Activated CD4-positive, alpha-beta memory T cell treated with anti-CD3 and anti-CD28 coated beads, Interleukin-2, amount 10 ng/mL, durations not matched to agents 7 days and 5 days (primary cell): ENCODE results near the gene TMEM139. TPM values are rescaled to one million over a fixed set of nuclear protein-coding genes. Genes with fewer than 3 reads are reported as not detected.
"Not testable (repeated sequence)": the region's sequence is repeated elsewhere in the genome, so short reads cannot be mapped to it uniquely, and the experiment has no call there.

ENCODE experiments used
- CTCF ChIA-PET: fragments of 350-600 bp; sonication (Branson Sonifier 250); formaldehyde crosslinking; loops from one replicate; lab custom pipeline; 2021; ENCODE audit warnings: antibody characterized with exemption, inconsistent platforms; lab: Charles Lee
- POLR2A ChIA-PET: fragments of 350-600 bp; sonication (Branson Sonifier 250); formaldehyde crosslinking; loops from one replicate; lab custom pipeline; 2021; ENCODE audit warnings: antibody characterized with exemption; lab: Charles Lee
- DNase-seq: peaks from one replicate; pipeline ENCODE4 v3.0.0-alpha.2; 2020
- H3K27ac Mint-ChIP-seq: one replicate; pipeline ENCODE4 v1.8.0; 2021; ENCODE audit warnings: mild to moderate bottlenecking, mixed read lengths
- H3K27me3 Mint-ChIP-seq: one replicate; pipeline ENCODE4 v1.8.0; 2021; ENCODE audit warnings: mixed read lengths
- H3K36me3 Mint-ChIP-seq: one replicate; pipeline ENCODE4 v1.8.0; 2021; ENCODE audit warnings: low read depth, mixed read lengths
- H3K4me1 Mint-ChIP-seq: one replicate; pipeline ENCODE4 v1.8.0; 2021; ENCODE audit warnings: mixed read lengths
- H3K4me3 Mint-ChIP-seq: one replicate; pipeline ENCODE4 v1.8.0; 2021; ENCODE audit warnings: mild to moderate bottlenecking, mixed read lengths
- H3K9me3 Mint-ChIP-seq: one replicate; pipeline ENCODE4 v1.8.0; 2021; ENCODE audit warnings: mixed read lengths
- total RNA-seq, 2 experiments: library from RNA; stranded (reverse); gene quantifications; one replicate each; pipeline ENCODE4 v1.2.3, GENCODE V29; 2021

The TMEM139 gene
- total RNA-seq, 2 experiments from 2014 or later: 0.48 to 0.73 TPM

DNA sequence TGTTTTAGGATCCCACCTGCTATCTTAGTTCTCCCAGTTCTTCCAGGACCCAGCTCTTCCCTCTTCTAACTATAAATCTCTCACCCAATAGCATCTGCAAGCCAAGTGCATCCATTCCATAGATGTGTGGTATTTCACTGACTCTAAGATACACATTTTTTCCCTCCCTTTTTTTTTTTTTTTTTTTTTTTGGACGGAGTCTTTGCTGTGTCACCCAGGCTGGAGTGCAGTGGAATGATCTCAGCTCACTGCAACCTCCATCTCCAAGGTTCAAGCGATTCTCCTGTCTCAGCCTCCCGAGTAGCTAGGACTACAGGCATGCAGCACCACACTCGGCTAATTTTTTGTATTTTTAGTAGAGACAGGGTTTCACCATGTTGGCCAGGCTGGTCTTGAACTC, 5.1 kb downstream of the TMEM139 start:
- CTCF ChIA-PET: interaction anchor here (0.7 to 14.0 kb wide), 5 partner anchors 10 to 55 kb away, joined by 3 to 250 read pairs (median 6); partner anchors contain the start of gene GSTK1
- H3K4me1 Mint-ChIP-seq: peaks cover 57% of the 10 kb centered on the region

GRCh38 chr7:143290293-143290692, 5.5 kb downstream of the TMEM139 start:
- H3K27me3 Mint-ChIP-seq: no peaks in the 10 kb centered on the region
- peaks cover 7% of the 10 kb centered on the region for H3K9me3 Mint-ChIP-seq
- peak overlapping the region; percentile 89 for H3K4me3 Mint-ChIP-seq
- H3K27ac Mint-ChIP-seq: peak overlapping the region; percentile 79
- CTCF ChIA-PET: interaction anchor here (1.9 to 14.0 kb wide), 3 partner anchors 10 to 55 kb away, joined by 6 to 250 read pairs (median 31); no protein-coding TSS in a partner anchor
- peaks cover 71% of the 10 kb centered on the region for H3K36me3 Mint-ChIP-seq
- peaks cover 61% of the 10 kb centered on the region for H3K4me1 Mint-ChIP-seq
- no peak for DNase-seq
- POLR2A ChIA-PET: interaction anchor here (0.6 to 5.2 kb wide), 7 partner anchors 9 to 92 kb away, joined by 3 to 43 read pairs (median 6); partner anchors contain the start of gene GSTK1

More for the DNA sequence above, 5.1 kb downstream of the TMEM139 start:
- H3K27ac Mint-ChIP-seq: peak overlapping the region; percentile 79
- H3K27me3 Mint-ChIP-seq, H3K9me3 Mint-ChIP-seq, DNase-seq: not testable (repeated sequence)
- H3K4me3 Mint-ChIP-seq: peak overlapping the region; percentile 89
- H3K36me3 Mint-ChIP-seq: peaks cover 67% of the 10 kb centered on the region
- POLR2A ChIA-PET: interaction anchor here (0.6 to 5.2 kb wide), 12 partner anchors 8 to 92 kb away, joined by 3 to 43 read pairs (median 4); partner anchors contain the start of gene GSTK1

DNA sequence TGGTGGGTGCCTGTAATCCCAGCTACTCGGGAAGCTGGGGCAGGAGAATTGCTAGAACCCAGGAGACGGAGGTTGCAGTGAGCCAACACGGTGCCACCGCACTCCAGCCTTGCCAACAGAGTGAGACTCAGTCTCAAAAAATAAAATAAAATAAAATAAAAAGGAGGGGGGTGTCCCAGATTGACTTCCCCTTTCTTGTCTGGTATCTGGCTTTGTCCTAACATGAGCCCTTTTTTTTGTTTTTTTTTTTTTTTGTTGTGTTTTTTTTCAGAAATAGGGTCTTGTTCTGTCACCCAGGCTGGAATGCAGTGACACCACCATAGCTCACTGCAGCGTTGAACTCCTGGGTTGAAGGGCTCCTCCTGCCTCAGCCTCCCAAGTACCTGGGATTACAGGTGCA, 8.1 kb downstream of the TMEM139 start:
- peaks cover 70% of the 10 kb centered on the region for H3K4me1 Mint-ChIP-seq
- peaks cover 86% of the 10 kb centered on the region for H3K36me3 Mint-ChIP-seq
- H3K27me3 Mint-ChIP-seq: no peaks in the 10 kb centered on the region
- no peak overlapping the region for H3K4me3 Mint-ChIP-seq
- POLR2A ChIA-PET: interaction anchor here (1.0 to 5.2 kb wide), 3 partner anchors 29 to 53 kb away, joined by 3 to 43 read pairs (median 11); partner anchors contain the start of gene GSTK1
- no peak for DNase-seq
- H3K27ac Mint-ChIP-seq: no peak overlapping the region
- H3K9me3 Mint-ChIP-seq: peaks cover under 1% of the 10 kb centered on the region
- CTCF ChIA-PET: interaction anchor here (0.6 to 14.0 kb wide), 8 partner anchors 9 to 77 kb away, joined by 3 to 250 read pairs (median 4); no protein-coding TSS in a partner anchor

DNA sequence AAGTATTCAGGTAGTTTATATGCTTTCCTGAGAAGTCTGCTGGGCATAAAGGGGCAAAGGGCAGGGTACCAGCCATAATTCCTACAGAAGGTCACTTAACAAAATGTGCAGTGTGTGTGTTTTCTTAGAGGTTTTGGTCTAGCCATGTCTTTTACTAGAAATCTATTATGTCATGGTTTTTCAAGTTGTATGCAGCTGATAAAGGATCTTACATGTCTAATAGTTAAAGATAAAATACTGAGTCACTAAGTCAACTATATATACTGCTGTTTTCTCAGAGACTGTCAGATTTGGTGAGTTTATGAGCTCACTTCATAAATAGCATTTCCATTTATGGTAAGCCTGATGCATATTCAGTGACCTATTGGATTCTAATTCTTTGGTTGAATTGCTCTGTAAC, 11.1 kb downstream of the TMEM139 start:
- CTCF ChIA-PET: interaction anchor here (1.0 to 14.0 kb wide), 9 partner anchors 9 to 76 kb away, joined by 3 to 250 read pairs (median 4); partner anchors contain the start of gene GSTK1
- no peaks in the 10 kb centered on the region for H3K9me3 Mint-ChIP-seq
- DNase-seq: no peak
- no peaks in the 10 kb centered on the region for H3K27me3 Mint-ChIP-seq
- peak overlapping the region; percentile 71 for H3K27ac Mint-ChIP-seq
- POLR2A ChIA-PET: interaction anchor here (0.7 to 2.5 kb wide), 6 partner anchors 8 to 84 kb away, joined by 3 to 15 read pairs (median 8); partner anchors contain the start of genes CASP2 and GSTK1
- peaks cover 90% of the 10 kb centered on the region for H3K36me3 Mint-ChIP-seq
- no peak overlapping the region for H3K4me3 Mint-ChIP-seq
- peaks cover 78% of the 10 kb centered on the region for H3K4me1 Mint-ChIP-seq

- CTCF ChIA-PET: interaction anchor here (0.7 to 14.0 kb wide), 8 partner anchors 10 to 83 kb away, joined by 3 to 250 read pairs (median 4); partner anchors contain the start of gene GSTK1
- no peaks in the 10 kb centered on the region for H3K27me3 Mint-ChIP-seq
- H3K4me3 Mint-ChIP-seq: no peak overlapping the region
- H3K27ac Mint-ChIP-seq: peak overlapping the region; percentile 71
- H3K4me1 Mint-ChIP-seq: peaks cover 79% of the 10 kb centered on the region
- DNase-seq: no peak
- POLR2A ChIA-PET: interaction anchor here (0.7 to 2.2 kb wide), 5 partner anchors 9 to 83 kb away, joined by 4 to 15 read pairs (median 8); partner anchors contain the start of genes CASP2 and GSTK1
- H3K9me3 Mint-ChIP-seq: no peaks in the 10 kb centered on the region
- H3K36me3 Mint-ChIP-seq: peaks cover 91% of the 10 kb centered on the region
Measured at GRCh38 chr7:143296686-143297085, 11.9 kb downstream of the TMEM139 start.

DNA sequence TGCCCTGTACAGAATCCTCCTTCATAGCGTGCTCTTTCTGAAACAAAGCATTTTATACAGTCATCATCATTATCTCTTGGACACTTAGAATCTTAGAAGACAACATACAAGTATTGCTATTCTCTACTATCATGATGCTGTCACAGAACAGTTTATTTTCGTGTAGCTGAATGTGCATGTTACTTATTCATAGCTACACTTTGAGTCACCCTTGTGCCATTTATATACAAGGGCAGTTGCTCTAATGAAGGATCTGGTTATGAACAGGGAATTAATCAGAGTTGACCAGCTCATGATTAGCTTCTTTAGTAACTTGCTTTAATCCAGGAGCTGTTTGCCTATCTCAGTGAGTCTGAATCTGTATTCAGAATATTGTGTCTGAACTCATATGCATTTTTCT, 14.6 kb downstream of the TMEM139 start:
- Mint-ChIP-seq H3K4me1 (peaks cover 72% of the 10 kb centered on the region), H3K9me3 (no peaks in the 10 kb centered on the region), H3K27me3 (no peaks in the 10 kb centered on the region), H3K36me3 (peaks cover 92% of the 10 kb centered on the region), H3K4me3 (no peak overlapping the region), H3K27ac (peak overlapping the region; percentile 47)
- CTCF ChIA-PET: interaction anchor here (0.7 to 14.0 kb wide), 27 partner anchors 9 to 118 kb away, joined by 3 to 250 read pairs (median 5); partner anchors contain the start of genes CASP2, CLCN1 and GSTK1
- no peak for DNase-seq
- POLR2A ChIA-PET: interaction anchor here (0.9 to 2.2 kb wide), 9 partner anchors 10 to 81 kb away, joined by 3 to 10 read pairs (median 5); partner anchors contain the start of genes CASP2 and GSTK1

- no peak overlapping the region for H3K4me3 Mint-ChIP-seq
- peaks cover 72% of the 10 kb centered on the region for H3K4me1 Mint-ChIP-seq
Measured at GRCh38 chr7:143299840-143300239, 15.1 kb downstream of the TMEM139 start.

DNA sequence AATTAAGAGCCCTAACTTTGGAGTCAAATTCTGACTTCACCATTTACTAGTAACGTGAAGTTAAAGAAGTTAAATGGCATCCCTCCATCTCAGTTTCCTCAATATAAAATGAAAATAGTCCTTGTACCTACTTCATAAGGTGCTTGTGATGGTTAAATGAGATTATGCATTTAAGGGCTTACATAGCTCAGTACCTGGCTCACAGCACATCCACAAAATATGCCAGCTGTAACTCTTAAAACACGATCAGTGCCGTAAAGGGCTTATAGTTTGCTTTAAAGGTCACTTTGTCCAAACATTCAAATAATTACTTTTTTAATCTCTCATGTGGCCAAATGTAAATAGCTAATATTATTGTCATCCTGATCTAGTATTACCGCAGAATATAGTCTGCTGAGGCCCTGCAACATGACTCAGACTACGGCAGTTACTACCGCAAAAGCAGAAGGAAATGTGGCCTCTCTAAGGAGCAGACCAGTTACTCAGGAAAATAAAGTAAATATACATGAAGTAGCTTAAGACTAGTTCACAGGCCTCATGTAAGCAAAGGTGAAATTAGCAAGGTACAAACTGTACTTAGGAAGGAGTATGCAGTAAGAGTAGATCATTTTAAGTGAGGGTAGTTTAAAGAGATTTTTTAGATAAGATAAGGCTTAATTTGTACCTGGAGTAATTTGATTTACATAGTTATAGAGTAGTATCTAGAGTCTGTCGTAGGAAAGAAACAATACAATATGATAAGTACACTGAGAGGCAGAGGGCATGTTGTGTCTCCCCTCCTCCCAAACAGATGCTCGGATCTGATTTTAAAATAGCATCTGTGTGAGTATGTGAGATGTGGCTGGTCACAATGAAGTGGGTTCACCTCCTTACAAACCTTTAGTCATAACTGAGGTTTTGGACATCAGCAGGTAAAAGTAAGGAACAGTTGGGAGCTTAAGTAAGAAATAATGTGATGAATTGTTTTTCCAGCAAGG, 16.5 kb downstream of the TMEM139 start:
- Mint-ChIP-seq H3K27me3 (no peaks in the 10 kb centered on the region), H3K4me3 (no peak overlapping the region), H3K9me3 (no peaks in the 10 kb centered on the region), H3K4me1 (peaks cover 70% of the 10 kb centered on the region), H3K27ac (no peak overlapping the region), H3K36me3 (peaks cover 91% of the 10 kb centered on the region)
- no peak for DNase-seq
- POLR2A ChIA-PET: interaction anchor here (0.7 to 1.7 kb wide), 4 partner anchors 8 to 79 kb away, joined by 3 to 8 read pairs (median 4); partner anchors contain the start of gene CASP2
- CTCF ChIA-PET: interaction anchor here (0.9 to 14.0 kb wide), 12 partner anchors 8 to 78 kb away, joined by 3 to 250 read pairs (median 6); no protein-coding TSS in a partner anchor

More at GRCh38 chr7:143299840-143300239, 15.1 kb downstream of the TMEM139 start:
- Mint-ChIP-seq H3K9me3 (no peaks in the 10 kb centered on the region), H3K36me3 (peaks cover 92% of the 10 kb centered on the region), H3K27ac (peak overlapping the region; percentile 47), H3K27me3 (no peaks in the 10 kb centered on the region)
- ChIA-PET CTCF (interaction anchor here (0.7 to 14.0 kb wide), 28 partner anchors 9 to 117 kb away, joined by 3 to 250 read pairs (median 5); partner anchors contain the start of genes CASP2, CLCN1 and GSTK1), POLR2A (interaction anchor here (0.9 to 2.2 kb wide), 9 partner anchors 9 to 81 kb away, joined by 3 to 10 read pairs (median 5); partner anchors contain the start of genes CASP2 and GSTK1)
- DNase-seq: peak; percentile 67

DNA sequence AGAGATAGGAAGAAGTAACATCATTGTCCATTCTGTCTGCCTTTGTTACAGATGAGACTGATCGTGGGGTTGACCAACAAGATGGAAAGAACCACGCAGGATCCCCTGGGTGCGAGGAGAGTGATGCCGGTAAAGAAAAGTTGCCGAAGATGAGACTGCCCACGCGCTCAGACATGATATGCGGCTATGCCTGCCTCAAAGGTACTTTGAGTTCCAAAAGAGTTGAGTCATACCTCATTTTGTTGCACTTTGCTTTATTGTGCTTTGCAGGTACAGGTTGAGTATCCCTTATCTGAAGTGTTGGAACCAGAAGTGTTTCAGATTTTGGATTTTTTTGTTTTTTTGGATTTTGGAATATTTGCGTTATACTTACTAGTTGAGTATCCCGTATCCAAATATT, 19.0 kb downstream of the TMEM139 start:
- H3K27ac Mint-ChIP-seq: no peak overlapping the region
- peaks cover 6% of the 10 kb centered on the region for H3K9me3 Mint-ChIP-seq
- no peaks in the 10 kb centered on the region for H3K27me3 Mint-ChIP-seq
- CTCF ChIA-PET: interaction anchor here (1.7 to 10.3 kb wide), 2 partner anchors 8 to 62 kb away, joined by 4 to 149 read pairs; no protein-coding TSS in a partner anchor
- peaks cover 74% of the 10 kb centered on the region for H3K4me1 Mint-ChIP-seq
- peaks cover 94% of the 10 kb centered on the region for H3K36me3 Mint-ChIP-seq
- POLR2A ChIA-PET: interaction anchor here (0.8 to 3.5 kb wide), 3 partner anchors 10 to 64 kb away, joined by 3 to 11 read pairs (median 4); no protein-coding TSS in a partner anchor
- H3K4me3 Mint-ChIP-seq: no peak overlapping the region
- DNase-seq: no peak

DNA sequence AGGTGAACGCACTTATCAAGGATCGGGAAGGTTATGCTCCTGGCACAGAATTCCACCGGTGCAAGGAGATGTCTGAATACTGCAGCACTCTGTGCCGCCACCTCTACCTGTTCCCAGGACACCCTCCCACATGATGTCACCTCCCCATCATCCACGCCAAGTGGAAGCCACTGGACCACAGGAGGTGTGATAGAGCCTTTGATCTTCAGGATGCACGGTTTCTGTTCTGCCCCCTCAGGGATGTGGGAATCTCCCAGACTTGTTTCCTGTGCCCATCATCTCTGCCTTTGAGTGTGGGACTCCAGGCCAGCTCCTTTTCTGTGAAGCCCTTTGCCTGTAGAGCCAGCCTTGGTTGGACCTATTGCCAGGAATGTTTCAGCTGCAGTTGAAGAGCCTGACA, 20.2 kb downstream of the TMEM139 start:
- ChIA-PET POLR2A (interaction anchor here (1.0 to 3.5 kb wide), 4 partner anchors 15 to 65 kb away, joined by 3 to 11 read pairs (median 4); no protein-coding TSS in a partner anchor), CTCF (interaction anchor here (0.5 to 10.3 kb wide), 14 partner anchors 9 to 111 kb away, joined by 3 to 149 read pairs (median 4); partner anchors contain the start of genes CLCN1 and GSTK1)
- Mint-ChIP-seq H3K27me3 (no peaks in the 10 kb centered on the region), H3K4me3 (no peak overlapping the region), H3K9me3 (peaks cover 8% of the 10 kb centered on the region), H3K27ac (peak overlapping the region; percentile 32), H3K36me3 (peaks cover 96% of the 10 kb centered on the region), H3K4me1 (peaks cover 75% of the 10 kb centered on the region)
- DNase-seq: no peak

DNA sequence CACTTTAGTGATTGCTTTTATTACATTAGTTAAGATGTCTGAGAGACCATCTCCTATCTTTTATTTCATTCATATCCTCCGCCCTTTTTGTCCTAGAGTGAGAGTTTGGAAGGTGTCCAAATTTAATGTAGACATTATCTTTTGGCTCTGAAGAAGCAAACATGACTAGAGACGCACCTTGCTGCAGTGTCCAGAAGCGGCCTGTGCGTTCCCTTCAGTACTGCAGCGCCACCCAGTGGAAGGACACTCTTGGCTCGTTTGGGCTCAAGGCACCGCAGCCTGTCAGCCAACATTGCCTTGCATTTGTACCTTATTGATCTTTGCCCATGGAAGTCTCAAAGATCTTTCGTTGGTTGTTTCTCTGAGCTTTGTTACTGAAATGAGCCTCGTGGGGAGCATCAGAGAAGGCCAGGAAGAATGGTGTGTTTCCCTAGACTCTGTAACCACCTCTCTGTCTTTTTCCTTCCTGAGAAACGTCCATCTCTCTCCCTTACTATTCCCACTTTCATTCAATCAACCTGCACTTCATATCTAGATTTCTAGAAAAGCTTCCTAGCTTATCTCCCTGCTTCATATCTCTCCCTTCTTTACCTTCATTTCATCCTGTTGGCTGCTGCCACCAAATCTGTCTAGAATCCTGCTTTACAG, 20.8 kb downstream of the TMEM139 start:
- Mint-ChIP-seq H3K36me3 (peaks cover 96% of the 10 kb centered on the region), H3K27me3 (no peaks in the 10 kb centered on the region), H3K4me3 (no peak overlapping the region), H3K9me3 (peaks cover 9% of the 10 kb centered on the region), H3K4me1 (peaks cover 75% of the 10 kb centered on the region), H3K27ac (peak overlapping the region; percentile 61)
- CTCF ChIA-PET: interaction anchor here (0.5 to 10.3 kb wide), 19 partner anchors 9 to 298 kb away, joined by 3 to 149 read pairs (median 4); partner anchors contain the start of genes CLCN1 and GSTK1
- DNase-seq: peak; percentile 76
- POLR2A ChIA-PET: interaction anchor here (1.6 to 3.5 kb wide), 2 partner anchors 41 to 65 kb away, joined by 3 to 11 read pairs; no protein-coding TSS in a partner anchor
